Measurements from ENCODE around the gene TET1.
A peak's percentile ranks its signal among the peaks of the same experiment; 100 is the strongest.

The TET1 gene

DNA sequence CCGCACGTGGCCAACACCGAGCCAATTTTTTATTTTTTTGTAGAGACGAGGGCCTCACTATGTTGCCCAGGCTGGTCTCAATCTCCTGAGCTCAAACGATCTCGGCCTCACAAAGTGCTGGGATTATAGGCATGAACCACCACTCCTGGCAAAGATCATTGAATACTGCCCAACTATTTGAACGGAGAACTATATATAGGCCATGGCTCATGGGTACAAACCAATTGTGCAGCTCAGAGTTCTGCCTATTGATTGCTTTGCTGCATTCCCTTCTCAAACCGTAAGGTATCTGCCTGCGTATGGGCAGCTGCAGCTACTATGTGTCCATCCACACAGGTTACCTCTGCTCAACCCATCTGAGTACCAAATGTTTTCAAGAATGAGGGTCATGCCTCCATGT is 23.2 kb upstream of the TET1 start:
- TF ChIP-seq POLR2A (IDR thresholded peaks at IDR 0.05; ENCODE audit: extremely low read depth, insufficient read length) (no peak), MYC (IDR thresholded peaks at IDR 0.05; ENCODE audit: low read depth, low read length) (no peak)
- TF ChIP-seq, protein P1, sequence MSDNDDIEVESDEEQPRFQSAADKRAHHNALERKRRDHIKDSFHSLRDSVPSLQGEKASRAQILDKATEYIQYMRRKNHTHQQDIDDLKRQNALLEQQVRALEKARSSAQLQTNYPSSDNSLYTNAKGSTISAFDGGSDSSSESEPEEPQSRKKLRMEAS (IDR thresholded peaks at IDR 0.05; ENCODE audit: low read depth, low read length): no peak
- TF ChIP-seq, protein P2, sequence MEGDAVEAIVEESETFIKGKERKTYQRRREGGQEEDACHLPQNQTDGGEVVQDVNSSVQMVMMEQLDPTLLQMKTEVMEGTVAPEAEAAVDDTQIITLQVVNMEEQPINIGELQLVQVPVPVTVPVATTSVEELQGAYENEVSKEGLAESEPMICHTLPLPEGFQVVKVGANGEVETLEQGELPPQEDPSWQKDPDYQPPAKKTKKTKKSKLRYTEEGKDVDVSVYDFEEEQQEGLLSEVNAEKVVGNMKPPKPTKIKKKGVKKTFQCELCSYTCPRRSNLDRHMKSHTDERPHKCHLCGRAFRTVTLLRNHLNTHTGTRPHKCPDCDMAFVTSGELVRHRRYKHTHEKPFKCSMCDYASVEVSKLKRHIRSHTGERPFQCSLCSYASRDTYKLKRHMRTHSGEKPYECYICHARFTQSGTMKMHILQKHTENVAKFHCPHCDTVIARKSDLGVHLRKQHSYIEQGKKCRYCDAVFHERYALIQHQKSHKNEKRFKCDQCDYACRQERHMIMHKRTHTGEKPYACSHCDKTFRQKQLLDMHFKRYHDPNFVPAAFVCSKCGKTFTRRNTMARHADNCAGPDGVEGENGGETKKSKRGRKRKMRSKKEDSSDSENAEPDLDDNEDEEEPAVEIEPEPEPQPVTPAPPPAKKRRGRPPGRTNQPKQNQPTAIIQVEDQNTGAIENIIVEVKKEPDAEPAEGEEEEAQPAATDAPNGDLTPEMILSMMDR (IDR thresholded peaks at IDR 0.05; ENCODE audit: low read depth, low read length): no peak
- no peak overlapping the region for H3K4me3 ChIP-seq (ENCODE audit: low read depth, low read length)
- no peak for DNase-seq (ENCODE audit: low read depth)

DNA sequence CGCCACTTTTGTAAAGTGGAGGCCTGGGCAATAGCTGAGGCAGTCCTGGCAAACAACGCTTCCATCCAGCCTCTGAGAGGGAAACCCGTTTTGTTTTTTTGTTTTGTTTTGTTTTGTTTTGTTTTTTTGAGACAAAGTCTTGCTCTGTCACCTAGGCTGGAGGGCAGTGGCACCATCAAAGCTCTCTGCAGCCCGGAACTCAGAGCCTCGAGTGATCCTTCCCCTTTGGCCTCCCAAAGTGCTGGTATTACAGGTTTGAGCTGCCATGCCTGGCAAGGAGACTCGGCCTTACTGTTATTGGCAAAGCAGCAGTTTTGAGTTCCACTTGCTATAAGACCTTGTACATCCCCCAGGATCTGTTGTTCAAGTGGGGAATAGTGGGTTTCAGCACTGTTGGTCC is 22.3 kb upstream of the TET1 start:
- TF ChIP-seq, protein P1 (IDR thresholded peaks at IDR 0.05; ENCODE audit: low read depth, low read length): no peak
- no peak for TF ChIP-seq MYC (IDR thresholded peaks at IDR 0.05; ENCODE audit: low read depth, low read length)
- no peak for TF ChIP-seq POLR2A (IDR thresholded peaks at IDR 0.05; ENCODE audit: extremely low read depth, insufficient read length)
- TF ChIP-seq, protein P2 (IDR thresholded peaks at IDR 0.05; ENCODE audit: low read depth, low read length): no peak
- no peak overlapping the region for H3K4me3 ChIP-seq (ENCODE audit: low read depth, low read length)
- no peak for DNase-seq (ENCODE audit: low read depth)

DNA sequence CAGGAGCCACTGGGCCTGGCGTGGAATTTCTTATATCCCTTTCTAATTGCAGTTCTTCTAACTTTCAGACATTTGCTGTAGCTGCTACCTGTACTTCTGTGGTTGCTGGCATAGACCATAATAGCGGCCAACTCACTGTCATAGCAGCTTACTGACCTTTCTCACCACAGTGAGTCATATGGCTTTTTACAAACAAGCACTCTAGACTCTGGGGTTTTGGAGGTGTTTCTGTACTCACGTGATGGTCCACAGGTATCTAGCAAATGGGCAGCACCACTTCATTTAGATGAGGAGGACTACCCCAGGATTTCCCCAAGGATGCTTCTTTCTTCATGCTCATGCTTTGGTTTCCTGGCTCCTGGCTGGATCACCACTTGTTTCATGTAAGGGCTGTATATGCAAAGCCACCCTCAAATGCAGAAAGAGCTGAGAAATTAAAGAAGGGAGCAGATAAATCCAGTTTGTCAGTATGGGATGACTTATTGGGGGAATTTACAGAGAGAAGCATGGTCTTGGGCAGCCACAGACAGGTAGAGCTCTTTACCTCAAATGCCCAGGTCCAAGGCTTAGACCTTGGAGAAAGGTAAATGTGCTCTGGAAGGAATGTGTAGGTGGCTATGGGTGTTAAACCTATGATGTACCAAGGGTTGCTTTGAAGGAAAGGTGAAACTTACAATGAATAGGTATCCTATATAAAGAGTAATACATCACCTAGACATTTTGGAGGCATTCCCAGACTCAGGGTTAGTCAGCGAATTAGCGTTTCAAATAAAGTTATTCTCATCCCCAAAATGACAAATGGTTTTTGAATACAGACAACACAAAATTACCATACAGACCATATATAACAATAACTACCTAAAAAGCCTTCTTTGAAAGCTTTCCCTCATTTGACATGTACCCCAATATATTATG is 16.9 kb upstream of the TET1 start:
- peak; percentile 20 for DNase-seq (ENCODE audit: low read depth)
- TF ChIP-seq, protein P1 (IDR thresholded peaks at IDR 0.05; ENCODE audit: low read depth, low read length): no peak
- TF ChIP-seq, protein P2 (IDR thresholded peaks at IDR 0.05; ENCODE audit: low read depth, low read length): no peak
- TF ChIP-seq MYC (IDR thresholded peaks at IDR 0.05; ENCODE audit: low read depth, low read length) (no peak), POLR2A (IDR thresholded peaks at IDR 0.05; ENCODE audit: extremely low read depth, insufficient read length) (no peak)
- H3K4me3 ChIP-seq (ENCODE audit: low read depth, low read length): no peak overlapping the region

DNA sequence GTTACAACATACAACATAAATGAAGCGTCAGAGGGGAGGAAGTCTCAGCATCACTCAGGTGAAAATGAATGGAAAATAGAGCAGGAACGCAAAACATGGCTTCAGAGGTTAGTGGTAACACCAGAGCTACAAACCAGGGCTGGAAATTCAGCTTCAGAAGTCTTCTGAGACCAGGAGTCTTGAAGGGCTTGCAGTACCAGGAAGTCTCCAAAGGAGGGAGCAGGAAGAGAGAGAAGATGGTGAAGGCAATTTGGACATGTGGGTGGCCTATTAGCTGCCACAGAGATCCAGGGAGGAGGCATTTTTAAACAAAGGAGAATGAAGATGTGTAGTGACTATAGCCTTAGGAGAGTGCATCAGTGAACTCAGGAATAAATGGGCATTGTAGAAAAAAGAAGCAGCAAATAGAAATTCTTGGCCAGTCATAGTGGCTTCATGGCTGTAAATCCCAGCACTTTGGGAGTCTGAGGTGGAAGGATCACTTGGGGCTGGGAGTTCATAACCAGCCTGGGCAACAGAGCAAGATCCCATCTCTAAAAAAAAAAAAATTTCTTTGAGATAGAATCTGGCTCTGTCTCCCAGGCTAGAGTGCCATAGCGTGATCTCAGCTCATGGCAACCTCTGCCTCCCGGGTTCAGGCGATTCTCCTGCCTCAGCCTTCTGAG is 9.3 kb upstream of the TET1 start:
- H3K4me3 ChIP-seq (ENCODE audit: low read depth, low read length): no peak overlapping the region
- peak; percentile 85 for DNase-seq (ENCODE audit: low read depth)
- TF ChIP-seq, protein P1 (IDR thresholded peaks at IDR 0.05; ENCODE audit: low read depth, low read length): peak; percentile 86
- TF ChIP-seq, protein P2 (IDR thresholded peaks at IDR 0.05; ENCODE audit: low read depth, low read length): peak; percentile 94
- TF ChIP-seq POLR2A (IDR thresholded peaks at IDR 0.05; ENCODE audit: extremely low read depth, insufficient read length) (no peak), MYC (IDR thresholded peaks at IDR 0.05; ENCODE audit: low read depth, low read length) (peak; percentile 93)

DNA sequence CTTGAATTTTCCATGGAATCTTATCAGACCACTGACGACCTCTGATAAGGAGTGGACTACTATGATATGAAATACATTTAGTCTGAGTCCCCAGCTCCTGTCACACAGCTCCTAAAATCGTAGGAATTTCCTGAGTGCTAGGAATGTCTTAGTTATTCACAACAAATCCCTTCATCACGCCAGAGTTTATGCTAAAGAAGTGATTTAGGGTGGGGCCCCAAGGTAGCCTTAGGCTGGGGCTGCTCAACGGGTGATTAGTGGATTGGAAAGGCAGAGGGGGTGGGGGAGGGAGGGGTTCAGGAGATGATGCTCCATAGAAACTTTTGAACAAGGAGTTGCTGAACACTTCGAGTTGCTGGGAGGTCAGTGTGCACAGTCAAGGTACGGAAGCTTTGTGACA is 7.0 kb upstream of the TET1 start:
- DNase-seq (ENCODE audit: low read depth): no peak
- no peak overlapping the region for H3K4me3 ChIP-seq (ENCODE audit: low read depth, low read length)
- TF ChIP-seq, protein P2 (IDR thresholded peaks at IDR 0.05; ENCODE audit: low read depth, low read length): no peak
- TF ChIP-seq, protein P1 (IDR thresholded peaks at IDR 0.05; ENCODE audit: low read depth, low read length): no peak
- TF ChIP-seq MYC (IDR thresholded peaks at IDR 0.05; ENCODE audit: low read depth, low read length) (no peak), POLR2A (IDR thresholded peaks at IDR 0.05; ENCODE audit: extremely low read depth, insufficient read length) (no peak)

Data from NB4 (cell line).